Stimulated activated CD4-positive, alpha-beta T cell treated with anti-CD3 and anti-CD28 coated beads, Interleukin-2, amount 100 ng/mL, for 24 hours (primary cell): ENCODE measurements around the gene DIRAS1.

ENCODE experiments used
- DNase-seq, 2 donors: peaks; one replicate each; pipeline ENCODE4 v3.0.0-alpha.2; 2020

The DIRAS1 gene

GRCh38 chr19:2720777-2721569, at the start of gene DIRAS1:
DIRAS1 (minus strand) TSS chr19:2721372; CDS start chr19:2717806, 3,566 bp downstream.
- DNase-seq = no peak

GRCh38 chr19:2770055-2771013, 49.2 kb upstream of the DIRAS1 start:
- DNase-seq = no peak

- DNase-seq = no peak
These were observed 48.0 kb upstream of the DIRAS1 start for GRCh38 chr19:2769218-2769617.

- DNase-seq = no peak
These were observed 47.4 kb upstream of the DIRAS1 start for GRCh38 chr19:2768365-2769132.

- DNase-seq = no peak
These were observed 46.5 kb upstream of the DIRAS1 start for GRCh38 chr19:2767688-2768087.

GRCh38 chr19:2766594-2767372, 45.6 kb upstream of the DIRAS1 start:
- no peak for DNase-seq

GRCh38 chr19:2765376-2765775, 44.2 kb upstream of the DIRAS1 start:
- no peak for DNase-seq

- no peak for DNase-seq
These were observed 43.8 kb upstream of the DIRAS1 start for GRCh38 chr19:2764945-2765344.

- no peak for DNase-seq
These were observed 42.5 kb upstream of the DIRAS1 start for GRCh38 chr19:2763687-2764086.

GRCh38 chr19:2762783-2763496, 41.8 kb upstream of the DIRAS1 start:
- no peak for DNase-seq

GRCh38 chr19:2761876-2762782, 41.0 kb upstream of the DIRAS1 start:
- no peak for DNase-seq

GRCh38 chr19:2761309-2761677, 40.1 kb upstream of the DIRAS1 start:
- DNase-seq = no peak

GRCh38 chr19:2759965-2760364, 38.8 kb upstream of the DIRAS1 start:
- no peak for DNase-seq

GRCh38 chr19:2759362-2759761, 38.2 kb upstream of the DIRAS1 start:
- no peak for DNase-seq

- DNase-seq = no peak
These were observed 37.6 kb upstream of the DIRAS1 start for GRCh38 chr19:2758601-2759313.

- DNase-seq = no peak
These were observed 36.0 kb upstream of the DIRAS1 start for GRCh38 chr19:2756921-2757881.

GRCh38 chr19:2756477-2756876, 35.3 kb upstream of the DIRAS1 start:
- DNase-seq = no peak

- no peak for DNase-seq
These were observed 34.6 kb upstream of the DIRAS1 start for GRCh38 chr19:2755811-2756210.

- no peak for DNase-seq
These were observed 34.2 kb upstream of the DIRAS1 start for GRCh38 chr19:2755448-2755705.
